Epithelial cell of prostate (primary cell): ENCODE results near the gene GJB4.
"Not testable (repeated sequence)": the region's sequence is repeated elsewhere in the genome, so short reads cannot be mapped to it uniquely, and the experiment has no call there.

Source experiments
- DNase-seq: peaks from one replicate; pipeline ENCODE4 v3.0.0-alpha.2; 2011; ENCODE audit warnings: low read depth, low spot score
- H3K27ac ChIP-seq: fragments of 450-650 bp; 2 replicates; pipeline ENCODE4 v1.5.1; 2017; ENCODE audit warnings: mild to moderate bottlenecking

Gene GJB4

GRCh38 chr1:34759503-34760357 is at the start of gene GJB4:
TSS of gene GJB4 (plus strand) at chr1:34759740. CDS start at chr1:34761255, 1,515 bp downstream.
- no peak for DNase-seq
- peak within 1 kb of the TSS; percentile 100 for H3K27ac ChIP-seq

GRCh38 chr1:34710812-34711211 is 48.7 kb upstream of the GJB4 start:
- DNase-seq: no peak
- H3K27ac ChIP-seq: no peak overlapping the region

- no peak overlapping the region for H3K27ac ChIP-seq
- no peak for DNase-seq
Observed at GRCh38 chr1:34711485-34711884, 48.1 kb upstream of the GJB4 start.

GRCh38 chr1:34712007-34712688 is 47.4 kb upstream of the GJB4 start:
- DNase-seq: no peak
- H3K27ac ChIP-seq: no peak overlapping the region

GRCh38 chr1:34713443-34713842 is 46.1 kb upstream of the GJB4 start:
- DNase-seq: no peak
- H3K27ac ChIP-seq: no peak overlapping the region

- DNase-seq: no peak
- H3K27ac ChIP-seq: no peak overlapping the region
Observed at GRCh38 chr1:34714386-34714785, 45.2 kb upstream of the GJB4 start.

- H3K27ac ChIP-seq: no peak overlapping the region
- no peak for DNase-seq
Observed at GRCh38 chr1:34715139-34715538, 44.4 kb upstream of the GJB4 start.

- no peak overlapping the region for H3K27ac ChIP-seq
- no peak for DNase-seq
Observed at GRCh38 chr1:34721241-34721640, 38.3 kb upstream of the GJB4 start.

- no peak overlapping the region for H3K27ac ChIP-seq
- no peak for DNase-seq
Observed at GRCh38 chr1:34721646-34722355, 37.7 kb upstream of the GJB4 start.

GRCh38 chr1:34726861-34727260 is 32.7 kb upstream of the GJB4 start:
- DNase-seq: no peak

GRCh38 chr1:34730485-34730884 is 29.1 kb upstream of the GJB4 start:
- no peak for DNase-seq
- no peak overlapping the region for H3K27ac ChIP-seq

More at GRCh38 chr1:34726861-34727260, 32.7 kb upstream of the GJB4 start:
- H3K27ac ChIP-seq: no peak overlapping the region

- not testable (repeated sequence) for H3K27ac ChIP-seq, DNase-seq
Observed at GRCh38 chr1:34732831-34733230, 26.7 kb upstream of the GJB4 start.

GRCh38 chr1:34736692-34737091 is 22.8 kb upstream of the GJB4 start:
- no peak overlapping the region for H3K27ac ChIP-seq
- no peak for DNase-seq

GRCh38 chr1:34737236-34737635 is 22.3 kb upstream of the GJB4 start:
- DNase-seq, H3K27ac ChIP-seq: not testable (repeated sequence)

- no peak overlapping the region for H3K27ac ChIP-seq
- no peak for DNase-seq
Observed at GRCh38 chr1:34739613-34740012, 19.9 kb upstream of the GJB4 start.

GRCh38 chr1:34740161-34740868 is 19.2 kb upstream of the GJB4 start:
- H3K27ac ChIP-seq: no peak overlapping the region

GRCh38 chr1:34742667-34743270 is 16.8 kb upstream of the GJB4 start:
- no peak overlapping the region for H3K27ac ChIP-seq
- DNase-seq: no peak

More at GRCh38 chr1:34740161-34740868, 19.2 kb upstream of the GJB4 start:
- no peak for DNase-seq

GRCh38 chr1:34743775-34744174 is 15.8 kb upstream of the GJB4 start:
- no peak for DNase-seq
- H3K27ac ChIP-seq: no peak overlapping the region

- no peak overlapping the region for H3K27ac ChIP-seq
- DNase-seq: no peak
Observed at GRCh38 chr1:34744851-34745250, 14.7 kb upstream of the GJB4 start.

GRCh38 chr1:34745666-34746065 is 13.9 kb upstream of the GJB4 start:
- no peak for DNase-seq
- no peak overlapping the region for H3K27ac ChIP-seq
